ENCODE measurements around the gene ZNF224.
"Not testable (repeated sequence)": the region's sequence is repeated elsewhere in the genome, so short reads cannot be mapped to it uniquely, and the experiment has no call there.

ZNF224 gene

GRCh38 chr19:44093931-44094765 lies at the start of gene ZNF224:
TSS of gene ZNF224 (plus strand) at chr19:44094361. CDS start at chr19:44097874, 3,513 bp downstream.
- DNase-seq (ENCODE audit: low spot score): peak; percentile 85

GRCh38 chr19:44050740-44051649 lies 43.2 kb upstream of the ZNF224 start:
- DNase-seq (ENCODE audit: low spot score): no peak

DNA sequence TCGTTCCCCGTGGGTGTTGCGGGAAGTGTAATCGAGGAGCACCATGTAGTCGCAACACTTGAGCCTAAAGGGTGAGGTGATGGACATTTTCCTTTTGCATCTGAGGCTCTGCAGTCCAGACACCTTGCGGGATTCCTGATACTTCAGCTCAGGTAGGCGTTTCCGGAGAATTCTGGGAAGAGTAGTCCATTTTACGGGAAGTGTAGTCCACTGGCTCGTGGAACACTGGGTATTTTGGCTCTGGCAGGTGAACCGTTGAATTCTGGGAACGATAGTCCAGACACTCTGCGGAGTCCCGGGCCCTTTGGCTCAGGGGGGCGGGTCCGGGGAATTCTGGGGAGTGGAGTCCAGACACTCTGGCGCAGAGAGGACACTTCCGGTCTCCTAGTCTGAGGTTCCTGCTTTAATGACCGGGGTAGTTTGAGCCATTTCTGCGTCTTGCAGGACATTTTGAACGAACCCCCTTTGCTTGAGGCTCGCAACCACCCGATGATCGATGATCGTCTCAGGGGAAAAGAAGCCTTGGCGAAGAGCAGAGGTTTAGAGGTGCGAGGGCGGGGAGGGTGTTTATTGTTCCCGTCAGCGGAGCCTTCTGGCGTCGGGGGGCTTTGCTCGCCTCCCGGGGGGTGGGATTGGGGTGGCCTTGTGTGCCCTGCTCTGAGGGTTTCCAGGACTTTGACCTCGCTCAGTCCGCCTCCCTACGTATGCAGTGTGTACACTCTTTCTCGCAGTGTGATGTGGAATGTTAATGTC lies 42.3 kb upstream of the ZNF224 start, which contains the start of gene ZNF223:
TSS of gene ZNF223 (plus strand) at position 387 of the 753 bp plus-strand sequence. CDS start 3,141 bp downstream, outside the sequence.
- peak; percentile 77 for DNase-seq (ENCODE audit: low spot score)

DNA sequence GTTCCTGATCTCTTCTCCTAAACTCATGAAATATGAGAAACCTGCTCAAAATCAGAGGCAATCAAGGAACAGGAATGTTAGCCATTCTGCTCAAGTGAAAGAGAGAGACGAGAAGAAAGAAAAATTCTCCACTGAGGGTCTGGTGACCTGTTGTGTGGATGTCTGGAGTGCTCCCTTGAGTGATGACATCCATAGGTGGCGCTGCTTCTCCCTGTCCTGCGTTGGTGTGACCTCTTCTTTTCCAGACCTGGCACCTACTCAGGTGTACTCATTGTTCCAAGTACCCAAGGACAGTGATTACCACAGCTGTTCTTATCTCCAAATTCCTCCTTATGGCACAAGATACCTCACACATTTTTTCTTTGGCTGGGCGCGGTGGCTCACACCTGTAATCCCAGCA lies 38.3 kb upstream of the ZNF224 start:
- no peak for DNase-seq (ENCODE audit: low spot score)

- DNase-seq (ENCODE audit: low spot score): no peak
These were observed 34.9 kb upstream of the ZNF224 start for GRCh38 chr19:44059229-44059628.

GRCh38 chr19:44061038-44061437 lies 33.1 kb upstream of the ZNF224 start:
- DNase-seq (ENCODE audit: low spot score): no peak

GRCh38 chr19:44066305-44066704 lies 27.9 kb upstream of the ZNF224 start:
- DNase-seq (ENCODE audit: low spot score): no peak

DNA sequence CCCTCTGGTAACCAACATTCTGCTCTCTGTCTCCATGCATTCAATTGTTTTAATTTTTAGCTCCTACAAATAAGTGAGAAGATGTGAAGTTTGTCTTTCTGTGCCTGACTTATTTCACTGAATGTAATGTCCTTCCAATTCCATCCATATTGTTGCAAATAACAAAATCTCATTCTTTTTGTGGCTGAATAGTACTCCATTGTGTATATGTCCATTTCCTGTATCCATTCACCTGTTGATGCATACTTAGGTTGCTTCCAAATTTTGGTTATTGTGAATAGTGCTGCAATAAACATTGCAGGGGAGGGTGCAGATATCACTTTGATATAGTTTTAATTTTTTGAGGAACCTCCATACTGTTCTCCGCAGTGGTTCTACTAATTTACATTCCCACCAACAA lies 24.7 kb upstream of the ZNF224 start:
- no peak for DNase-seq (ENCODE audit: low spot score)

- DNase-seq (ENCODE audit: low spot score): peak; percentile 75
These were observed 22.2 kb upstream of the ZNF224 start, which contains the start of gene ZNF284 for GRCh38 chr19:44071824-44072542. TSS of gene ZNF284 (plus strand) at chr19:44072159. CDS start at chr19:44076390, 4,231 bp downstream.

GRCh38 chr19:44072543-44073401 lies 21.4 kb upstream of the ZNF224 start:
- no peak for DNase-seq (ENCODE audit: low spot score)

DNA sequence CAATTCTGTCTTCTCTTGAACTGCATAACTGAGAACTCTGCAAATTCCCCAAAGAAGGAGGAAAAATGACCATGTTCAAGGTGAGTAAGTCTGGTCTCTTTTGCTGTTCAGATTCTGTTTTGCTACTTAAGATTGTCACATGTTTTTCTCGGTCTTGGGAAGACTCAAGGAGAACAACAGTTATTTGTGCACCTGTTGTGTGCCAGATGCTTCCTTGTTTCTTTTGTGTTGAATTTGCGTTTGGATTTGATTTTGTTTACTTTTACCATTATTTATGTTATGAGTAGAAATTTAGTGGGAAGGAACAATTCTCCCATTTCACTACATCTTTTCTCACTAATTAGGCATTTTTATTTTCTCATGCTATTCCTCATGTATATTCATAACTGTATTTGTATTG lies 17.8 kb upstream of the ZNF224 start:
- no peak for DNase-seq (ENCODE audit: low spot score)

DNA sequence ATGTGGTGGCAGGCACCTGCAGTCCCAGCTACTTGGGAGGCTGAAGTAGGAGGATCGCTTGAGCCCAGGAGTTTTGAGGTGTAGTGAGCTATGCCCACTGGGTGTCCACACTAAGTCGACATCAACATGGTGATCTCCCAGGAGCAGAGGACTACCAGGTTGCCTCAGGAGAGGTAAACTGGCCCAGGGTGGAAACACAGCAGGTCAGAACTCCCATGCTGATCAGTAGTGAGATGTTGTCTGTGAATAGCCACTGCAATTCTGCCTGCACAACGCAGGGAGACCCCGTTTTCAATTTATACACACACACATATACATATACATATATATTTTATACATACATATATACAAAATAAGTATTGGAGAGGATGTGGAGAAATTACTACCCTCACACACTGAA lies 2.1 kb upstream of the ZNF224 start:
- no peak for DNase-seq (ENCODE audit: low spot score)

DNA sequence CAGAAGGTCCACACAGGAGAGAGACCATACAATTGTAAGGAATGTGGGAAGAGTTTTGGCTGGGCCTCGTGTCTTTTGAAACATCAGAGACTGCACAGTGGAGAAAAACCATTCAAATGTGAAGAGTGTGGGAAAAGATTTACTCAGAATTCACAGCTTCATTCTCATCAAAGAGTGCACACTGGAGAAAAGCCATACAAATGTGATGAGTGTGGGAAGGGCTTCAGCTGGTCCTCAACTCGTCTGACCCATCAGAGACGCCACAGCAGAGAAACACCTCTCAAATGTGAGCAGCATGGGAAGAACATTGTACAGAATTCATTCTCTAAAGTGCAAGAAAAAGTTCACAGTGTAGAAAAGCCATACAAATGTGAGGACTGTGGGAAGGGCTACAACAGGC lies 13.6 kb downstream of the ZNF224 start:
- no peak for DNase-seq (ENCODE audit: low spot score)

DNA sequence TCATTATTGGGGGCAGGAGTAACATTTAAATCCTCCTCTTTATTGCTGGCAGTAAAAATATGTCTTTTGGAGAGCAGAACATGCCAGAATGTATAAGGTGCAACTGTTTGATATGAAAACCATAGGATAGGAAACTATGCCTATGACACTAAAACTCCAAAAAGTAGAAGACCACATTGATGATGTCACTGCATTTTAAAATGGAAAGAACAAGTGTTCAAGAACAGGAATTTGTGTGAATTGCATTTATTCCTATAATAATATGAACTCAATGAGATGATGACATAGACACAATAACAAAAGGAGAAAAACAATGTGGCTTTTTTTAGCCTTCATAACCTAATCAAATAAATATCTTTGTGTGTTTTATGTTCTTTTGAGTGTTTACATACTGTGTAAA lies 15.3 kb downstream of the ZNF224 start:
- DNase-seq (ENCODE audit: low spot score): no peak

DNA sequence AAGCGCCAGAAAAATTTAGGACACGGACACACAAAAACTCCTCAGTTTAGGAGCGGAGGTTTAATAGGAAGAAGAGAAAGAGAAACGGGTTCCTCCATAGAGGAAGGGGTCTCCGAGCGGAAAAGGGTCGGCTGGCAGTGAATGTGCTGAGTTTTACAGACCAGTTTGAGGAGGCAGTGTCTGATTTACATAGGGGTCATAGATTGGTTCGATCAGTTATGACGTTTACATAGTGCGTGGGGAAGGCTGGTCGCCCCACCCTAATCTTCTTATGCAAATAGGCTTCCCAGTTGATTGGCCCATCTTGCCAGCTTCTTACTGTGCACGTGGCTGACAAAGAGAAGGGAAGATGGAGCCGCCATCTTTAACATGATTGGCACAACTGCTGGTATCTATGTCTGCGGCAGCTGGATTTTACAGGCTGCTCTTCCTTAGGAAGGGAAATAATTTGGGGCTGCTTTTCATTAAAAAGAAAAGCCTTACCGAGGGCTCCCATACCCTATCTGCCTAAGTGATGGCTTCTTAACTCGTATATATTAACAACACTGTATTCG lies 17.8 kb downstream of the ZNF224 start:
- DNase-seq (ENCODE audit: low spot score): peak; percentile 55

- no peak for DNase-seq (ENCODE audit: low spot score)
These were observed 18.6 kb downstream of the ZNF224 start for GRCh38 chr19:44112802-44113137.

GRCh38 chr19:44113138-44113783 lies 19.1 kb downstream of the ZNF224 start, which contains the start of gene ZNF225:
TSS of gene ZNF225 (plus strand) at chr19:44113399. CDS start at chr19:44115828, 2,429 bp downstream.
- DNase-seq (ENCODE audit: low spot score): peak; percentile 95

DNA sequence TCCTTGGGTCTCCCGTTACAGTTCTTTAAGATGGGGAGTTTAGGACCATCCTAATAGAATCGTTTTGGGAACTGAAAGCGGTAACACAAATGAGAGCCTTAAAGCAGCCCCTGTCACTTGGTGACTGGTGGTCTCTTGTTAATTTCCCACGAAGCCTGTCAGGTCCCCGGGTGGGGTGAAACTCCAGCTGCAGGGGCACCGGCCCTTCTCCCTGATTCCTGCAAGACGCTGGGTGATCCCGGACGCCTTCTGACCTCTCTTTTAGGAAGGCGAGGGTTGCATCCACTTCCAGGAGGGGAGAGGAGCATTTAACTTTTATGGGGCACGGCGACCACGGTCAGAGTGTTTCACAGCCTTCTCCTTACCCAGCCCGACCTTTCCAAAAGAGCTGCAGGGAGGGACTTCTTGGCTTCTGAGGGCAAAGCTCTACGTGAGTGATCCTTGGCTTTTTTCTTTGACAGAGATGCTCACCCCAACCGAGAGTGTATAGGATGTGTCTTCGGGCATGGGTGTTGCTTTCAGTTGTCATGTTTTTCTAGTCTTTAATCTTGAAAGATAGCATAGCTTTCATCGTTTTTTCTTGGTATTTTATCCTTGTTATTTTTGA lies 19.7 kb downstream of the ZNF224 start:
- peak; percentile 0 for DNase-seq (ENCODE audit: low spot score)

DNA sequence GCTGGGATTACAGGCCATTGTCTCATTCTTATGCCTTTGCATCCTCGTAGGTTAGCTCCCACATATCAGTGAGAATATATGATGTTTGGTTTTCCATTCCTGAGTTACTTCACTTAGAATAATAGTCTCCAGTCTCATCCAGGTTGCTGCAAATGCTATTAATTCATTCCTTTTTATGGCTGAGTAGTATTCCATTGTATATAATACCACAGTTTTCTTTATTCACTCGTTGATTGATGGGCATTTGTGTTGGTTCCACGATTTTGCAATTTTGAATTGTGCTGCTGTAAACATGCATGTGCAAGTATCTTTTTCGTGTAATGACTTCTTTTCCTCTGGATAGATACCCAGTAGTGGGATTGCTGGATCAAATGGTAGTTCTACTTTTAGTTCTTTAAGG lies 27.0 kb downstream of the ZNF224 start:
- DNase-seq (ENCODE audit: low spot score): not testable (repeated sequence)

Data from kidney capillary endothelial cell (primary cell).